VCaP (cell line): ENCODE measurements around the gene SLC4A7.

Experiments
- H3K27ac ChIP-seq: fragments of 450-650 bp; 2 replicates; pipeline ENCODE4 v1.5.1; 2017
- CTCF ChIP-seq: fragments of 450-650 bp; conservative IDR thresholded peaks from 2 replicates; pipeline ENCODE4 v1.5.1; 2017; ENCODE audit warnings: mild to moderate bottlenecking, moderate library complexity

The SLC4A7 gene

GRCh38 chr3:27503526-27503925 lies 19.3 kb upstream of the SLC4A7 start:
- H3K27ac ChIP-seq: no peak overlapping the region
- TF ChIP-seq CTCF: no peak

DNA sequence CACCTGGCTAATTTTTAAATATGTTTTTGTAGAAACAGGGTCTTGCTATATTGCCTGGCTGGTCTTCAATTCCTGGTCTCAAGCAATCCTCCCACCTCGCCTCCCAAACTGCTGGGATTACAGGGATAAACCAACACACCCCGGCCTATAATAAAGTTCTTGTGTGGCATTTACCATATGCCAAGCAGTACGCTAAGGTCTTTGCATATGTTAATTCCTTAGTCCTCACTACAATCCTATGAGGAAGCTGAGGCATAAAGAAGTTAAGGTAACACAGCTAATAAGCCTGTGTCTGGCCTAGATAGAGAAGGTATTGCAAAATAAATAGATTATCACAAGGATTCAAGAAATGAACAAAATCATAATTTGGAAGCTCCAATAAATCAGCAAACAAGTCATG lies 17.6 kb upstream of the SLC4A7 start:
- no peak for TF ChIP-seq CTCF
- H3K27ac ChIP-seq: no peak overlapping the region

- no peak overlapping the region for H3K27ac ChIP-seq
- no peak for TF ChIP-seq CTCF
Measured at GRCh38 chr3:27500986-27501385, 16.8 kb upstream of the SLC4A7 start.

DNA sequence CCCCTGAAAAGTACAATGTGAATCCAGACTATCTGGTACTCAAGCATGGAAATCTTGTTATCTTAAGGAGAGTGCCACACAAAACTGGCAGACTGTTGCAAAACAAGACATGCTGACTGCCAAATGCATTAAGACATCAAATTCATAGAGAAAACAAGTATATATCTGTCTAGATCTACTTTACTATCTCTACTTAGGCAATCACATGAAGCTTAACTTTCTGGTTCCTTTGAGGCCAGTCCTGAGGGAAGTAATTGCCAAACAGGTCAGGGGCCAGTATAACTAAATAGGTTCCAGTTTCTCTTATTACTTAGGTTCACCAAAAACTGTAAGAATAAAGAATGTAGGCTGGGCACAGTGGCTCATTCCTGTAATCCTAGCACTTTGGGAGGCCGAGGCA lies 15.9 kb upstream of the SLC4A7 start:
- no peak overlapping the region for H3K27ac ChIP-seq
- TF ChIP-seq CTCF: no peak

DNA sequence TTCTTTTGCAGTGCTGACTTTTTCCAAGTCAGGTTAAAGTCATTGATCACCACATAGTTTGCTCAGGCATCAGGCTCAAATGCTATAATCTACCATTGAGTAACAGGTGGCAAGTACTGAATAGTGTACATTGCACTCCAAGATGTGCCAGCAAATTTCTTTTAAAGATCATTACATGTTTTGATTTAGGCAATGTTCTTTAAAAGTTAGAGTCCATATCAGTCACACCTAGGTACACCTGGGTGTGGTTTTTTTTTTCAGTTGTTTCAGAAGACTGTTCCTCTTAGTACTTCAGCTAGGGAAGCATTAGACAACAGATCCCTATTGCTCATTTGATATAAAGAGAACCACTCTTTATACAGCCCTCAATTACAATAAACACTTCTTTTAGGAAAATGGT lies 10.6 kb upstream of the SLC4A7 start:
- no peak overlapping the region for H3K27ac ChIP-seq
- TF ChIP-seq CTCF: no peak

GRCh38 chr3:27488821-27489220 lies 4.6 kb upstream of the SLC4A7 start:
- H3K27ac ChIP-seq: no peak overlapping the region
- no peak for TF ChIP-seq CTCF

DNA sequence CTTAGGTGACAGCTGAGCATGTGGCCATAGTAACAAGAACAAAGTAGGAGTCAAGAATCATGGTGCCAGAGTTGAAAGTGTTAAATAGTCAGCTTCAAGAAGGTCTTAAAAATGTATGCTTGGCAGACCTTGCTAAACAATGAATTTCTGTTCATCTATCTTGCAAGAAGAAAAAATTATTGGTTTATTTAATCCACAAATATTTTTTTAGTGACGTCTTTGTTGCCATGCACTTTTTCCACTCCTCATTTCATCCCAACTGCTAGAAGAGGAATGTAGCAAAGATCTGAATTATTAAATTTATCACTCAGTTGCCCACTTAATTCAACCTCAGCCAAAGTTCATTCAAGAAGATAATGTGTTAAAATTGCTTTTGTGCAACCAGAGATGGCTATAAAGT lies 3.2 kb upstream of the SLC4A7 start:
- TF ChIP-seq CTCF: no peak
- no peak overlapping the region for H3K27ac ChIP-seq

GRCh38 chr3:27486336-27486735 lies 2.2 kb upstream of the SLC4A7 start:
- no peak overlapping the region for H3K27ac ChIP-seq
- TF ChIP-seq CTCF: no peak
